Measurements from ENCODE around the gene GPX2. TPM values are rescaled to one million over a fixed set of nuclear protein-coding genes. Genes with fewer than 3 reads are reported as not detected.

GPX2 gene
- total RNA-seq, 1 donor from 2014 or later = 0.69 TPM

DNA sequence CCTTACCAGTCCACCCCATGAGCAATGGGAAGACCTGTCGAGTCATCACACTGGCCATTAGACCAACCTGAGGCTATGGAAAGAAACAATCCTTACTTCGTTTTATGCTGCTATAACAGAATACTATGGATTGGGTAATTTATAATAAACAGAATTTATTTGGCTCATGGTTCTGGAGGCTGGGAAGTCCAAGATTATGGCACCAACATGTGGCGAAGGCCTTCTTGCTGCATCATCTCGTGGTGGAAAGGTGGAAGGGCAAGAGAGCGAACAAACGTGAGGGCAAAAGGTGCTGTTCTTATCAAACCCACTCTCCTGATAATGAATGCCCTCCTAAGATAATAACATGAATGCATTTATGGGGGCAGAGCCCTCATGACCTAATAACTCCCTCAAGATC is 53.2 kb downstream of the GPX2 start:
- TF ChIP-seq CTCF (IDR thresholded peaks at IDR 0.05) = no peak
- ATAC-seq = no peak

More for the DNA sequence above, 53.2 kb downstream of the GPX2 start:
- intact Hi-C loops (cut with DNase I) = loop anchor here (10.0 kb wide), 1 partner anchor 65 kb away; no protein-coding TSS in a partner anchor
- Histone ChIP-seq H3K4me3 (no peak overlapping the region), H3K4me1 (no peaks in the 10 kb centered on the region), H3K36me3 (no peaks in the 10 kb centered on the region), H3K9me3 (no peaks in the 10 kb centered on the region), H3K27ac (no peak overlapping the region), H3K27me3 (no peaks in the 10 kb centered on the region)
- DNase-seq = no peak

Other genes starting within 250 kb of the GPX2 start
- 34.5 TPM for gene PLEKHG3, start 238.3 kb downstream of the GPX2 start, total RNA-seq
- gene SPTB, start 62.8 kb downstream of the GPX2 start, total RNA-seq = 3.0 TPM
- gene CHURC1, start 28.3 kb downstream of the GPX2 start, total RNA-seq = 52.5 TPM
- gene RAB15, start 29.6 kb upstream of the GPX2 start, total RNA-seq = 21.5 TPM
- 14.2 TPM for gene FNTB, start 44.1 kb upstream of the GPX2 start, total RNA-seq
- 102 TPM for gene MAX, start 159.8 kb upstream of the GPX2 start, total RNA-seq

Measured in upper lobe of right lung (tissue), 1 donor.